Amygdala (tissue), 56 donors: ENCODE measurements around the gene CPA4.
A peak's percentile ranks its signal among the peaks of the same experiment; 100 is the strongest.
"Not testable (repeated sequence)": the region's sequence is repeated elsewhere in the genome, so short reads cannot be mapped to it uniquely, and the experiment has no call there.

ENCODE experiments used
- DNase-seq, 56 donors: peaks; one replicate each; lab custom pipeline; 2025; lab: John Stamatoyannopoulos, UW

The CPA4 gene

GRCh38 chr7:130292682-130293257, at the start of gene CPA4:
CPA4 (plus strand) TSS chr7:130293161; CDS start chr7:130293181, 20 bp downstream.
- no peak for DNase-seq

DNA sequence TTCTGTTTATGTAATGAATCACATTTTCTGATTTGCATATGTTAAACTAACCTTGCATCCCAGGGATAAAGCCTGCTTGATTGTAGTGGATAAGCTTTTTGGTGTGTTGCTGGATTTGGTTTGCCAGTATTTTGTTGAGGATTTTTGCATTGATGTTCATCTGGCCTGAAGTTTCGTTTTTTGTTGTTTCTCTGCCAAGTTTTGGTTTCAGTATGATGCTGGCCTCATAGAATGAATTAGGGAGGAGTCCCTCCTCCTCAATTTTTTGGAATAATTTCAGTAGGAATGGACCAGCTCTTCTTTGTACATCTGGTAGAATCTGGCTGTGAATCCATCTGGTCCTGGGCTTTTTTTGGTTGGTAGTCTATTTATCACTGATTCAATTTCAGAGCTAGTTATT, 49.5 kb upstream of the CPA4 start:
- DNase-seq, result not testable (repeated sequence)

DNA sequence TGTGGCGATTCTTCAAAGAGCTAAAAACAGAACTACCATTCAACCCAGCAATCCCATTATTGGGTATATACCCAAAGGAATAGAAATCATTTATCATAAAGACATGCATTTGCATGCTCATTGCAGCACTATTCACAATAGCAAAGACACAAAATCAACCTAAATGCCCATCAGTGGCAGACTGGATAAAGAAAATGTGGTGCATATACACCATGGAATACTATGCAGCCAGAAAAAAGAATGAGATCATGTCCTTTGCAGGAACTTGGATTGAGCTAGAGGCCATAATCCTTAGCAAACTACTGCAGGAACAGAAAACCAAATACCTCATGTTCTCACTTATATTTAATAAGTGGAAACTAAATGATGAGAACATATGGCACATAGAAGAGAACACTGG, 46.5 kb upstream of the CPA4 start:
- DNase-seq, result not testable (repeated sequence)

GRCh38 chr7:130248842-130249241, 44.1 kb upstream of the CPA4 start:
- not testable (repeated sequence) for DNase-seq

- not testable (repeated sequence) for DNase-seq
Observed at GRCh38 chr7:130249626-130250025, 43.3 kb upstream of the CPA4 start.

GRCh38 chr7:130254555-130254954, 38.4 kb upstream of the CPA4 start:
- DNase-seq, result no peak

GRCh38 chr7:130256704-130257103, 36.3 kb upstream of the CPA4 start:
- DNase-seq, result no peak

GRCh38 chr7:130258494-130259078, 34.4 kb upstream of the CPA4 start:
- DNase-seq, result no peak

GRCh38 chr7:130262448-130262847, 30.5 kb upstream of the CPA4 start:
- peak in 9 of 56 donors; percentile 10 to 52 (median 24) for DNase-seq

DNA sequence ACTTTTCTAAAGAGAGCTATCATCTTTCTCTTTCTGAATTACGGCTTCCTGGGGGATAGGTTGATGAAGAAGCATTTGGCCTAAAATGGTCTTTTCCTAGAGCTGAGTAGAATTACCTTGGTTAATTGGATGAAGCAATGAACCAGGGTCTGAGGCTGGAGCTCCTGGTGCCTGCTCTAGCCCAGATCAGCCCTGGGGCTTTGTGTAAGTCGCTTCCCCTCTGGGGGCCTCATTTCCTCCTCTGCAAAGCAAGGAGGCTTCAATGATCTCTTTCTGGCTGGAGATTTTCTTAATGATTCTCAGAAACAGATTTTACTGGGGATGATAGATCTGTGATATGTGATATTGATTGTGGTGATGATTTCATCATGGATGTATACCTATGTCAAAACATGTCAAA, 29.8 kb upstream of the CPA4 start:
- DNase-seq, result no peak

DNA sequence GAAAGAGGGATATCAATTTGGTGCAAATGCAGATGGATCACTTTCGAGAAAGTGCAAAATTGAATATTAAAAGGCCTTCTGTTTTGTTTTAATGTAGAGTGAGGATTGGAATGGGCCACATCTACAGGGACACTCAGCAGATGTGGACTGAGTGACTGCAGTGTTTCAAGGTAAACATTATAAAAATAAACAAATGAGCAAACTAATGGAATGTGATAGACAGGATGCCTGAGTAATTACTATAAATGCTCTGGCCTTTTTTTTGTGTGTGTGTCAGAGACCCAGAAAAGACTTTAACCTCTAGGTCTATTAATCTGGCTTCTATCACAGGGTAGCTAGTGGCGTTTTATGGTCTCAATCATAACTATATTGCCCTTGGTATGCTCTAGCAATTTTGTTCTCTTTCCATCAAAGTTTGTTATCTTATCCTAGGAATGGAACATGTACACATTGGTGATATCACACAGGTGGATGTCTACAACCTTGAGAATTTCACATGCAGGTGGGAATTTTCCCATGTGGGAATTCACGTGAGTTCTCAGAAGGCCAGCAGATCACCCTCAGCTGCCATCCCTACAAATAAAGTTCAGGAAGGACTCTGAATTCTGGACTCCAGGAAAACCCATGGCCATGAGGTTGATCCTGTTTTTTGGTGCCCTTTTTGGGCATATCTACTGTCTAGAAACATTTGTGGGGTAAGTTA, 26.6 kb upstream of the CPA4 start, which contains the start of gene CPA2:
TSS of gene CPA2 (plus strand) at position 606 of the 703 bp plus-strand sequence. CDS start at position 625, 19 bp downstream.
- DNase-seq, result no peak

- no peak for DNase-seq
Observed at GRCh38 chr7:130266961-130267321, 26.0 kb upstream of the CPA4 start.

- DNase-seq, result no peak
Observed at GRCh38 chr7:130268463-130269317, 24.3 kb upstream of the CPA4 start.

GRCh38 chr7:130269318-130269694, 23.7 kb upstream of the CPA4 start:
- no peak for DNase-seq

- DNase-seq, result peak in 1 of 56 donors; percentile 18
Observed at GRCh38 chr7:130270947-130271800, 21.8 kb upstream of the CPA4 start.

DNA sequence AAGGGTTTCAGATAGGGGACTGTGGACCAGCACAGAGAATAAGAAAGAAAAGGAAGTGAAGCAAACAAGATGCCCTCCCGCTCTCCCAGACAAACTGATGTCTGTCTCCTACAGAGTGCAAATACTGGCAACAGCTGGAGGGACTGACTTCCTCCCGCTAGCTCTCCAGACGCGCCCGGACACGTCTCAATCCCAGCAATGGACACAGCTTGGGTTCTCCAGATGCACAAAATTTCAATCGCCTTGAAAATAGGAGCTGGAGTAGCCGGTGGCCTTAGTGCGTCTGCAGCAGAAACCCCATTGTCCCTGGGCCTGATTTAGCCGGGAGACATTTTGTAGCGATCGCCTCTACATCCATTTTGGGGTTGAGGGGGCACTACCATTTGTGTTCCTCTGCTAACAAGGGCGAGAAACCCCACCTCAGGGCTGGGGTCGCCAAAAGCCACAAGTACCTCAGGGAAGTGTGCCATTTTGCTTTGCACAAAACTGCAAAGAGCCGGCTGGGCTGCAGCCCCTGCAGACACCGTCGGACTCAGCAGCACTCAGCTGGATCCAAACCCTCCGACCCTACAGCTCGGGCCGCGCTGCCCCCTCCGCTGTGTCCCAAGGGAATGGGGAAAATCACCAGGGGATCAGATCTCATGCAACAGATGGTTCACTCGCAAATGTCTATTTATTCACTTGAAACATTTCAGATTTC, 20.4 kb upstream of the CPA4 start:
- peak in 11 of 56 donors; percentile 13 to 49 (median 26) for DNase-seq

GRCh38 chr7:130273081-130273932, 19.7 kb upstream of the CPA4 start:
- DNase-seq, result peak in 29 of 56 donors; percentile 6 to 79 (median 32)

- DNase-seq, result peak in 2 of 56 donors; percentile 9 to 13
Observed at GRCh38 chr7:130273933-130274255, 19.1 kb upstream of the CPA4 start.
